GM19035 (cell line): ENCODE data around the gene SLC6A8.
"Not testable (repeated sequence)": the region's sequence is repeated elsewhere in the genome, so short reads cannot be mapped to it uniquely, and the experiment has no call there.

Experiments used
- ATAC-seq: cut with Tn5 transposase; IDR thresholded peaks from one replicate; pipeline ENCODE4 v1.9.1; 2021; ENCODE audit not compliant: unreplicated experiment

SLC6A8 gene

GRCh38 chrX:153728951-153729631 is 41.4 kb downstream of the SLC6A8 start:
- no peak for ATAC-seq

GRCh38 chrX:153730115-153730514 is 42.4 kb downstream of the SLC6A8 start:
- ATAC-seq = not testable (repeated sequence)

GRCh38 chrX:153731117-153731844 is 43.6 kb downstream of the SLC6A8 start:
- no peak for ATAC-seq

GRCh38 chrX:153731845-153732215 is 44.1 kb downstream of the SLC6A8 start:
- ATAC-seq = no peak

- no peak for ATAC-seq
Observed at GRCh38 chrX:153732401-153732800, 44.7 kb downstream of the SLC6A8 start.

- no peak for ATAC-seq
Observed at GRCh38 chrX:153733651-153734240, 46.0 kb downstream of the SLC6A8 start.

- ATAC-seq = no peak
Observed at GRCh38 chrX:153734871-153735270, 47.1 kb downstream of the SLC6A8 start.

GRCh38 chrX:153735274-153735673 is 47.5 kb downstream of the SLC6A8 start:
- ATAC-seq = no peak

GRCh38 chrX:153736071-153736820 is 48.5 kb downstream of the SLC6A8 start:
- ATAC-seq = no peak

GRCh38 chrX:153736871-153737441 is 49.2 kb downstream of the SLC6A8 start:
- no peak for ATAC-seq

GRCh38 chrX:153738056-153738605 is 50.4 kb downstream of the SLC6A8 start:
- no peak for ATAC-seq

GRCh38 chrX:153739754-153740486 is 52.2 kb downstream of the SLC6A8 start:
- ATAC-seq = no peak

- no peak for ATAC-seq
Observed at GRCh38 chrX:153740631-153741222, 53.0 kb downstream of the SLC6A8 start.

- no peak for ATAC-seq
Observed at GRCh38 chrX:153741446-153741845, 53.7 kb downstream of the SLC6A8 start.

- ATAC-seq = not testable (repeated sequence)
Observed at GRCh38 chrX:153742111-153742510, 54.4 kb downstream of the SLC6A8 start.

- not testable (repeated sequence) for ATAC-seq
Observed at GRCh38 chrX:153742796-153743467, 55.2 kb downstream of the SLC6A8 start.

- not testable (repeated sequence) for ATAC-seq
Observed at GRCh38 chrX:153743468-153744209, 55.9 kb downstream of the SLC6A8 start.
